Aorta (tissue), 5 donors: ENCODE data around the gene FAM120AOS. TPM values are rescaled to one million over a fixed set of nuclear protein-coding genes. Genes with fewer than 3 reads are reported as not detected.

Experiments used
- ATAC-seq: fragments of 200-7000 bp; cut with Tn5 transposase; one replicate; pipeline ENCODE4 v1.9.1; 2022; ENCODE audit warnings: moderate library complexity; ENCODE audit not compliant: low FRiP score
- DNase-seq, 2 donors: peaks; one replicate each; pipeline ENCODE4 v3.0.0-alpha.2; 2020
- H3K27ac ChIP-seq, 2 donors: one replicate each; pipeline ENCODE4 v1.5.1; 2013; ENCODE audit warnings: low read length in 2 of 2, mild to moderate bottlenecking in 2 of 2, moderate library complexity in 2 of 2, control low read depth in 1 of 2, inconsistent platforms in 1 of 2, low read depth in 1 of 2
- H3K27me3 ChIP-seq, 2 donors: one replicate each; pipeline ENCODE4 v1.6.1; 2013; ENCODE audit warnings: control low read depth in 1 of 2, low read length in 1 of 2, mild to moderate bottlenecking in 1 of 2, moderate library complexity in 1 of 2; ENCODE audit not compliant: insufficient read depth in 2 of 2, control insufficient read depth in 1 of 2
- H3K36me3 ChIP-seq, 2 donors: one replicate each; pipeline ENCODE4 v1.6.1; 2013; ENCODE audit warnings: control low read depth in 1 of 2, low read length in 1 of 2, mild to moderate bottlenecking in 1 of 2; ENCODE audit not compliant: insufficient read depth in 2 of 2, control insufficient read depth in 1 of 2
- H3K4me1 ChIP-seq, 2 donors: one replicate each; pipeline ENCODE4 v1.6.1; 2013; ENCODE audit warnings: low read length in 2 of 2, control low read depth in 1 of 2, mild to moderate bottlenecking in 1 of 2, moderate library complexity in 1 of 2; ENCODE audit not compliant: insufficient read depth in 2 of 2, control insufficient read depth in 1 of 2
- H3K4me3 ChIP-seq, 2 donors: one replicate each; pipeline ENCODE4 v1.5.1; 2013; ENCODE audit warnings: low read length in 2 of 2, control low read depth in 1 of 2, mild to moderate bottlenecking in 1 of 2
- H3K9me3 ChIP-seq: one replicate; pipeline ENCODE4 v1.6.1; 2013; ENCODE audit warnings: mild to moderate bottlenecking, low read length; ENCODE audit not compliant: control insufficient read depth
- WGBS, 2 donors: extraction: QIAGEN DNeasy Blood & Tissue Kit; methylation state at CpG; one replicate each; pipeline ENCODE4 v1.1.7; 2013; 5-methylcytosine and 5-hydroxymethylcytosine counted together
- intact Hi-C, 2 donors: fragments of 100-400 bp; cut with DNase I; formaldehyde crosslinking; loops; one replicate each; pipeline versions ENCODE4 v1.14.2 to v1.15.0; 2022
- long read RNA-seq, 2 donors: library from polyadenylated mRNA; unstranded; transcript quantifications; one replicate each; pipeline ENCODE4 v2.0.0, GENCODE V29; 2020 to 2021
- polyA plus RNA-seq, 2 donors: library from polyadenylated mRNA; stranded (reverse); fragments of 200-250 nt; gene quantifications; one replicate each; pipeline ENCODE4 v1.2.3, GENCODE V29; 2013
- total RNA-seq, 2 donors: library from RNA; stranded (reverse); fragmentation: NEBNext Ultra II Directional; extraction: Animal tissue kit (Norgen Biotek cat#: 25700); gene quantifications; one replicate each; pipeline ENCODE4 v1.2.1, GENCODE V29; 2021
- donor health status: healthy with polysubstance abuse.
- donor health status: Bipolar disorder and iron deficiency.
- donor health status: DM: no; HTN: no; CAD: no.
- donor health status: DM: no; HTN: no; CAD: no.
- donor health status: DM: yes; HTN: yes; CAD: no.

FAM120AOS gene
- total RNA-seq (10 to 100 TPM; 38.3 to 40.1 TPM), polyA plus RNA-seq (10 to 100 TPM; 41.2 to 57.2 TPM)
- long read RNA-seq, donor 1, full-length matches to known transcripts: 100 of 121 reads
- long read RNA-seq, donor 1, partial matches to known transcripts: 0 of 121 reads
- long read RNA-seq, donor 1, other reads (novel, unspliced or antisense): 21 of 121 reads
- long read RNA-seq, donor 2, full-length matches to known transcripts: 40 of 55 reads
- long read RNA-seq, donor 2, partial matches to known transcripts: 2 of 55 reads
- long read RNA-seq, donor 2, other reads (novel, unspliced or antisense): 13 of 55 reads

- Histone ChIP-seq H3K4me1 (peaks cover 2% of the 10 kb centered on the region in 2 donors), H3K9me3 (no peaks in the 10 kb centered on the region), H3K36me3 (peaks cover 0 to 3% of the 10 kb centered on the region in 2 donors), H3K27ac (peak within 1 kb of the TSS; percentile 64 to 79), H3K4me3 (peak within 1 kb of the TSS; percentile 93 to 98), H3K27me3 (no peaks in the 10 kb centered on the region)
- ATAC-seq (peak; percentile 91), DNase-seq (peak; percentile 95)
- intact Hi-C loops: loop anchor here (5.0 to 10.0 kb wide), 2 partner anchors 114 to 318 kb away; partner anchors contain the start of gene NINJ1 (in 1 of the 2)
- 0% methylated on average over 34 of the region's 34 CpGs for WGBS, 2 donors
Measured at GRCh38 chr9:93453047-93453914, at the start of gene FAM120AOS. FAM120AOS (minus strand) TSS chr9:93453581; CDS start chr9:93452709, 872 bp downstream.

- H3K4me3 ChIP-seq: peak overlapping the region; percentile 32 to 79
- no peaks in the 10 kb centered on the region for H3K27me3 ChIP-seq
- ATAC-seq: no peak
- peak overlapping the region in 1 of 2 donors; percentile 42 for H3K27ac ChIP-seq
- H3K4me1 ChIP-seq: no peaks in the 10 kb centered on the region
- peaks cover 3 to 11% of the 10 kb centered on the region in 2 donors for H3K36me3 ChIP-seq
- intact Hi-C loops: no loop called here
- H3K9me3 ChIP-seq: no peaks in the 10 kb centered on the region
- WGBS, 2 donors: 5 to 8% methylated on average over 4 of the region's 4 CpGs
- DNase-seq: no peak
Measured at GRCh38 chr9:93501406-93501805, 48.0 kb upstream of the FAM120AOS start.

- 76 to 81% methylated on average over 4 of the region's 4 CpGs for WGBS, 2 donors
- Histone ChIP-seq H3K9me3 (no peaks in the 10 kb centered on the region), H3K27me3 (no peaks in the 10 kb centered on the region), H3K36me3 (peaks cover 3 to 11% of the 10 kb centered on the region in 2 donors), H3K4me3 (peak overlapping the region; percentile 6 to 32), H3K27ac (peak overlapping the region; percentile 47 to 73), H3K4me1 (no peaks in the 10 kb centered on the region)
- no peak for DNase-seq
- ATAC-seq: no peak
- intact Hi-C loops: no loop called here
Measured at GRCh38 chr9:93500571-93501298, 47.4 kb upstream of the FAM120AOS start.

GRCh38 chr9:93496285-93496684 is 42.9 kb upstream of the FAM120AOS start:
- Histone ChIP-seq H3K27ac (no peak overlapping the region), H3K36me3 (peaks cover 3 to 9% of the 10 kb centered on the region in 2 donors), H3K4me3 (no peak overlapping the region), H3K27me3 (no peaks in the 10 kb centered on the region), H3K4me1 (no peaks in the 10 kb centered on the region), H3K9me3 (no peaks in the 10 kb centered on the region)
- intact Hi-C loops: no loop called here
- DNase-seq: no peak
- WGBS, 2 donors: 71 to 75% methylated on average over 3 of the region's 3 CpGs
- ATAC-seq: no peak

- Histone ChIP-seq H3K4me3 (no peak overlapping the region), H3K27me3 (no peaks in the 10 kb centered on the region), H3K9me3 (no peaks in the 10 kb centered on the region), H3K36me3 (peaks cover 2 to 6% of the 10 kb centered on the region in 2 donors), H3K27ac (no peak overlapping the region), H3K4me1 (peaks cover 0 to 2% of the 10 kb centered on the region in 2 donors)
- no peak for DNase-seq
- no peak for ATAC-seq
- intact Hi-C loops: no loop called here
- WGBS, 2 donors: 97% methylated on average over 12 of the region's 12 CpGs
Measured at GRCh38 chr9:93493949-93494348, 40.6 kb upstream of the FAM120AOS start.

- intact Hi-C loops: no loop called here
Measured at GRCh38 chr9:93492327-93492726, 38.9 kb upstream of the FAM120AOS start.

GRCh38 chr9:93491593-93492232 is 38.3 kb upstream of the FAM120AOS start:
- peaks cover 0 to 1% of the 10 kb centered on the region in 2 donors for H3K36me3 ChIP-seq
- ATAC-seq: no peak
- 95 to 96% methylated on average over 3 of the region's 3 CpGs for WGBS, 2 donors

More at GRCh38 chr9:93492327-93492726, 38.9 kb upstream of the FAM120AOS start:
- ATAC-seq: no peak
- Histone ChIP-seq H3K4me3 (no peak overlapping the region), H3K4me1 (peaks cover 0 to 2% of the 10 kb centered on the region in 2 donors), H3K27ac (no peak overlapping the region), H3K36me3 (peaks cover 0 to 1% of the 10 kb centered on the region in 2 donors), H3K27me3 (no peaks in the 10 kb centered on the region), H3K9me3 (no peaks in the 10 kb centered on the region)
- WGBS, 2 donors: 54 to 64% methylated on average over 5 of the region's 5 CpGs
- no peak for DNase-seq

GRCh38 chr9:93488244-93488643 is 34.9 kb upstream of the FAM120AOS start:
- Histone ChIP-seq H3K36me3 (no peaks in the 10 kb centered on the region), H3K4me1 (peaks cover 1 to 2% of the 10 kb centered on the region in 2 donors), H3K27ac (no peak overlapping the region), H3K9me3 (no peaks in the 10 kb centered on the region), H3K27me3 (no peaks in the 10 kb centered on the region), H3K4me3 (no peak overlapping the region)
- no peak for DNase-seq
- no peak for ATAC-seq
- 95 to 97% methylated on average over 5 of the region's 5 CpGs for WGBS, 2 donors
- intact Hi-C loops: no loop called here

More at GRCh38 chr9:93491593-93492232, 38.3 kb upstream of the FAM120AOS start:
- Histone ChIP-seq H3K27ac (no peak overlapping the region), H3K4me3 (no peak overlapping the region), H3K27me3 (no peaks in the 10 kb centered on the region), H3K9me3 (no peaks in the 10 kb centered on the region), H3K4me1 (peaks cover 0 to 2% of the 10 kb centered on the region in 2 donors)
- intact Hi-C loops: no loop called here
- DNase-seq: no peak
